GM19025 (cell line): Measurements from ENCODE around the gene TTC16.
A peak's percentile ranks its signal among the peaks of the same experiment; 100 is the strongest.

Experiments used
- ATAC-seq: cut with Tn5 transposase; IDR thresholded peaks from one replicate; pipeline ENCODE4 v1.9.1; 2021; ENCODE audit warnings: mild to moderate bottlenecking, low read depth, moderate library complexity; ENCODE audit not compliant: unreplicated experiment

The TTC16 gene

DNA sequence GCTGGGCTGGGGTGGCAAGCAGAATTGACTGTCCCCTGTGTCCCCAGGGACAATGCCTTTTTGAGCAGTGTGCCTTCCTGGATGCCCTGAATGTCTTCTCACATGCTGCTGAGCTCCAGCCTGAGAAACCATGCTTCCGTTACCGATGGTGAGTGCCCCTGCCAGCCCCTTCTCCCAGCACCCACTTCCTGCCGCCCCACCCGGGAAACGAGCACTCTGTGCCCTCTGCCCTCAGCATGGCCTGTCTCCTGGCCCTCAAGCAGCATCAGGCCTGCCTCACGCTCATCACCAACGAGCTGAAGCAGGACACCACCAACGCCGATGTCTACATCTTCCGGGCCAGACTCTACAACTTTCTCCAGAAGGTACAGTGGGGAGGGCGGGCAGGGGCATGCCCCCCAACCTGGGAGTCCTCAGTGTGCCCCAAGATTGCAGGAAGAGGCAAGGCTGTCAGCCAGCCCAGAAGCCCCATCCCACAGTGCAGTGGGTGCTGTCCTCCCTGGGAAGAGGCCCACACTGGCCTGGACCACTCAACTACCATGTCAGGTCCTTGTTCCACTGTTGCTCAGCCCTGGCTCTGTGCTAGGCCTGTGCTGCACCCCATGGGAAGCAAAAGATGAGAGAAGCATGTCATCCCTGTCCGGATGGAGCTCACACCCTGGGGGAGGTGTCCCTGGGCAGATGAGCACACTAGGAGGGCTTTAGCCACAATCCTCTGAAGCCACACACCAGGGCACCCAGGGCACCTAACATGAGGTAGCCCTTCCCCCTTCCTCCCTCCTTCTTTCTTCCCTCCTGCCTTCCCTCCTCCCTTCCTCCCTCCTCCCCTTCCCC lies 4.4 kb downstream of the TTC16 start:
- no peak for ATAC-seq

DNA sequence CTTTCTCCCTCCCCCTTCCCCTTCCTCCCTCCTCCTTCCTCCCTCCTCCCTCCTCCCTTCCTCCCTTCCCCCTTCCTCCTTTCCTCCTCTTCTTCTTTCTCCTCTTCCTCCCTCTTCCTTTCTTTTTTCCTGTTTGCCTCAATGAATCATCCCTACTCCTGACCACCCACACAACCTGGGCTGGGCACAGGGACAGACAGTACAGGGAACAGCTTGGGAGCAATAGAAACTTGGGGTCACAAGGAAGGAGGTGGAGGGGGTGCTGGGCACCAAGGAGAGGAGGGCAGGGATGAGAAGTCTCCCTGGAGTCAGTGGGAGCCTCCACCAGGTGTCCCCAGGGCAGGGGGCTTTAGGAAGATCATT lies 5.0 kb downstream of the TTC16 start:
- ATAC-seq, result no peak

DNA sequence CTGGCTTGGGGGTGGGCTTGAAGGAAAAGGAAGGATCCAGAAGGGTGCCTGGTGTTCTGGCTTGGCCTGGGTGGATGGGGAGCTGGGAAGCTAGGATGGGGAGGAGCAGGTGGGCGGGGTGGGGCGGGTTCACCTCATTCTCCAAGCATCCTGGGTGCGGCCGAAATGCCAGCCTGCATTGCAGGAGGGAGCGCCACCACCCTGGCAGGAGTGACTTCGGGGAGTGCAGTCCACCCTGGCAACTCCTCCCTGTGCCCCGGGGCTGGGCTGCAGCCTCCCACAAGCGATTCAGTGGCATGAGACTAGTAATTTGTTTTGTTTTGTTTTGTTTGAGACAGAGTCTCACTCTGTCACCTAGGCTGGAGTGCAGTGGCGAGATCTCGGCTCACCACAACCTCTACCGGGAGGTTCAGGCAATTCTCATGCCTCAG lies 5.5 kb downstream of the TTC16 start:
- no peak for ATAC-seq

DNA sequence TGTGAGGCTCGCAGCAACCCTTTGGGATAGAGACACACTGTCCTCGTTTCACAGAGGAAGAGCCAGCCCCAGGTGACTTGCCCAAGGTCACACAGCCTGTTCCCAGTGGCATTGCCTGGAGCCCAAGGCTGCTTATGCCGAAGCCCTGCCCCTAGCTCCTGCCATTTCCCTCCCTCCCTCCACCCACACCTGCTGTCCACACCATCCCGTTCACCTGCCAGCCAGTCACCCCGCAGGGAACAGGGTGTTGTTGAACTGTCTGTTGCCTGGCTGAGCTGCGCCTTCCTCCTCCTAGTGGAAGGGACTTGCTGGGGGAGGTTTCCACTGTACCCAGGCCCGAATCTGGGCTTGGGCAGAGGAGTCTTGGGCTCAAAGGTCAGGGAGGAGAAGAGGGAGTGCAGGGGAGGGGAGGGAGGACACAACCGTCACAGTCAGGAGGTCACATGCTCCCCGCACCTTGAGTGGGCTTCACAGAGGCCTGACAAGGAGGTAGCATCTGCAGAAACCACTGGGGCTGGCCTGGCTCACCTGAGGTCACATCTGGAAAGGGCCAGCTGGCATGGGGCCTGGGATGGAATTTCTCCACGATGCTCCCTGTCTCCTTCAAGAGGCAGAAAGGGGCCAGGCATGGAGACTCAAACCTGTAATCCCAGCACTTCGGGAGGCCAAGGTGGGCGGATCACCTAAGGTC lies 6.3 kb downstream of the TTC16 start:
- no peak for ATAC-seq

DNA sequence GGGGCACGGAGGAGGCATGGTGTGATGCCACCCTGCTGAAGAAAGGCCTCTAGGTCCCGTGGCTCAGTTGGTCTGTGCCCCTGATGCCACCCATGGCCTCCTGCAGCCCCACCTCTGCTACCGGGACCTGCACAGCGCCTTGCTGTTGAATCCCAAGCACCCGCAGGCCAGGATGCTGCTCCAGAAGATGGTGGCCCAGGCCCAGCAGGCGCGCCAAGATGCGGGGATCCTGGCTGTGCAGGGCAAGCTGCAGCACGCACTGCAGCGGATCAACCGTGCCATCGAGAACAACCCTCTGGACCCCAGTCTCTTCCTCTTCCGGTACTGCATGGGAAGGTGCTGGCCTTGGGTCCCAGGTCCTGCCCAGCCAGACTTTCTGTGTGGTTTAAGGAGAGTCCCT lies 7.1 kb downstream of the TTC16 start:
- ATAC-seq, result no peak

DNA sequence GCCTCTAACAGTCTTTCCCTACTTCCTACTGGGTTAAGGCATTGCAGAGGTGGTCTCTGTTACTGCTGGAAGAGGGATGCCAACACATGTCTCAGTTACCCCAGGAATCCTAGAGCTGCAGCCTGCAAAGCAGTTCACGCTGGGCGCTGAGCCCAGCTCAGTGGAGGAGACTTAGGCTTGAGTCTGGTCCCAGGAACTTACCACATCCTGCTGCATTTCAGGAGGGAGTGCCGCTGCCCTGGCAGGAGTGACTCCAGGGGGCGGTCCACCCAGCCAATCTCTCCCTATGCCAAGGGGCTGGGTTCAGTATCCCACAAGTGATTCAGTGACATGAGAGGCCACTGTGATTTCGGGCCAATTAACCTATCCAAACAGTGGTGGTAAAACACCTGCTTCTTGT lies 7.6 kb downstream of the TTC16 start:
- ATAC-seq, result no peak

DNA sequence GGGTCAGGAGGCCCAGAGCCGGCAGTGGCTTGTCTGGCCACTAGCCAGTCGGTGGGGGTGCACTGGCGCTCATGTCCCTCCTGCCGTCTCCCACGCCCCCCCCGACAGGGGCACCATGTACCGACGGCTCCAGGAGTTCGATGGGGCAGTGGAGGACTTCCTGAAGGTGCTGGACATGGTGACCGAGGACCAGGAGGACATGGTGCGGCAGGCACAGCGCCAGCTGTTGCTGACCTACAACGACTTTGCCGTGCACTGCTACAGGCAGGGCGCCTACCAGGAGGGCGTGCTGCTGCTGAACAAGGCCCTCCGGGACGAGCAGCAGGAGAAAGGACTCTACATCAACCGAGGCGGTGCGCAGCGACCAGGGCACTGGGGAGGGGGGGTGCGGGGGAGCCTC lies 8.1 kb downstream of the TTC16 start:
- no peak for ATAC-seq

DNA sequence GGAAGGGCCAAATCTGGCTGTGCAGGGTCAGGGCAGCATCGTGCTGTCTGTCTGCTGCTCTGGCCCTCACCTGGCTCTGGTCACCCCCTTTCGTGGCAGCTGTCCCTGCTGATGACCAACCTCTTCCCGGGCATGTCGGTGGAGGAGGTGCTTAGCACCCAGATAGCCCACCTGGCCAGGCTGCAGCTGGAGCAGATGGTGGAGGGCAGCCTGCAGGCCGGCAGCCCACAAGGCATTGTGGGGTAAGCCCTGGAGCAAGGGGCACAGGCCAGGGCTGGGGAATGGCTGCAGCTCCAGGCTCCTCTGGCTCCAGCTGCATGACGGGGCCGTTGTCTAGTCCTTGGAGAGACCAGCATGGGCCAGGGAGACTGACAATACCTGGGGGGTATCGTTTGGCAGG lies 11.0 kb downstream of the TTC16 start:
- ATAC-seq, result no peak

DNA sequence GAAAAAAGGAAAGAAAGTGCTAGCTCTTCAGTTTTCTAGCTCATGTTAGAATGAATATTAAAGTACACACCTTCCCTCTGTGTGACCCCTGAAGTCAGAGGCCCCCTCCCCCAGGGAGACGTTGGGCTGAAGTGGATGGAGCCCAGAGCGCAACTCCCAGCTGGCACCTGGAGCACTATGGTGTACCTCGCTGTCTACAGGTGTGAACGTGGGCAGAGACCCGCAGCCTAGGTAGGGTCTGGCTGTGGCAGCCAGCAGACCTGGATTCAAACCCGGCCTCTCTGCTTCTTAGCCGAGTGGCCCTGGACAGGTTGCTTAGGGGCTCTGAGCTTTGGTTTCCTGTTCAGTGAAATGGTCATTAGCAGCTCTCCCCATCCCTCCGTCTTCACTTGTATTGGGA lies 12.9 kb downstream of the TTC16 start:
- no peak for ATAC-seq

DNA sequence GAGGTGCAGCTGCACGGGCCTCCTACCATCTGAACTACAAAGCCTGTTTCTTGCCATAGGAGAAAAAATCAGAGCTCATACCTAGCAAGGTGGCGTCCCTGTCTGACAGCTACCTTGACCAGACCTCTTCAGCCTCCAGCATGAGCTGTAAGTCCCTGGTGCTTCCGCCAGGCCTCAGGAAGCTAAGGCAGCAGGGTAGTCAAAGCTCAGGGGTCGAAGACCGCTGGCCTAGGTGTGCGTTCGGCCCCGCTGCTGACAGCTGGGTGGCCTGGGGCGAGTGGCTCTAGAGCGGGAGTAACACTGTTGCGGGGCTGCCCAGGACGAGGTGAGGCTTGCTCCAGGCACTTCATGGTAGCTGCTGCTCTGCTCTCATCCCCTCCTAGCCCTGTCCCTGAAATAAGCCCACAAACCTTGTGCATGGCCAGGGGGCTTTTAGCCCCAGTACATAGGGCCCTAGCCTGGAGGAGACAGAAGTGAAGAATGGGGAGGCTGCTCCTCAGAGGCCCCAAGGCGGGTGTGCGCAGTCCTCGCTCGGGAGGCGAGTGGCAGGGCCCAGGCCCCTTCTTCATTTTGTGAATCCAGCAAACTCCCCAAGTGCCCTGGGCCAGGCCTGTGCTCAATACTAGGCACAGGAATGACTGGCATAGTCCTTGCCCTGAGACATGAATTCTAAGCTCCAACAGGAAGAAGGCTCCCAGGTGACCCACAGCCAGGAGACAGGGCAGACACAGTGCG lies 13.8 kb downstream of the TTC16 start:
- ATAC-seq, result no peak

DNA sequence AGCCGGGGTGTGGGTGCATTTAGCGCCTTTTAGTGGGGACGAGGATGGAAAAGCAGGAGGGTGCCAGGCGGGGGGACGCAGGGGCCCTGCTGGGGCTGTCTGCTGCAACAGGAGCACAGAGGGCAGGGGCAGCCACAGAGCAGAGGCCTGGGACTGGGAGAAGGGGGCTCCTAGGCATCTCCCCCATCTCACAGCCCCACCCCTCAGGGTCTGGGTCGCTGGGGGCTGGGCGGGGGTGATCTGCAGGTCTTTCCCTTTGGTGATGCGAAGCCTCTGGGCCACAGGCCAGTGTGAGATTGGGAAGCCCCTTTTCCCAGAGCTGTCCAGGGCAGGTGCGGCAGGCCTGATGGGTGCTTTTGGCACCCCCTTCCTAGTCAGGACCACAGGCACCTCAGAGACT lies 14.4 kb downstream of the TTC16 start:
- ATAC-seq, result no peak

DNA sequence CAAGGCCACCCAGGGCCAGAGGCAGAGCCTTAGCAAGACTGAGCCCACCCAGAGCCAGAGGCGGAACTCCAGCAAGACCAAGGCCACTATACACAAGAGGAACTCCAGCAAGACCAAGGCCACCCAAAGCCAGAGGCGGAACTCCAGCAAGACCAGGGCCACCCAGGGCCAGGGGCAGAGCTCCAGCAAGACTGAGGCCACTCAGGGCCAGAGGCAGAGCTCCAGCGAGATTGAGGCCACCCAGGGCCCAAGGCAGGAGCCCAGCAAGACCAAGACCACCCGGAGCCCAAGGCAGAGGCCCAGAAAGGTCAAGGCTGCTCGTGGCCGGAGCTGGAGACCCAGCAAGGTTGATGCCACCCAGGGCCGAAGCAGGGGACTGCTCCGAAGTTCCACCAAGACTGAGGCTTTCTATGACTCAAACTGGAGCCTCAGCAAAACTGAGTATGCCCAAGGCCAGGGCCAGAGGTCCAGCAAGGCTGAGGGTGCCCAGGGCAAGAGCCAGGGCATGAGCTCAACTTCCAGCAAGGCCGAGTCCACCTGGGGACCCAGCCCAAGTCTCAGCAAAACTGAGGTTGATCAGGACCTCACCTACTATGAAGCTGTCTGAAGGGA lies 15.0 kb downstream of the TTC16 start:
- no peak for ATAC-seq

DNA sequence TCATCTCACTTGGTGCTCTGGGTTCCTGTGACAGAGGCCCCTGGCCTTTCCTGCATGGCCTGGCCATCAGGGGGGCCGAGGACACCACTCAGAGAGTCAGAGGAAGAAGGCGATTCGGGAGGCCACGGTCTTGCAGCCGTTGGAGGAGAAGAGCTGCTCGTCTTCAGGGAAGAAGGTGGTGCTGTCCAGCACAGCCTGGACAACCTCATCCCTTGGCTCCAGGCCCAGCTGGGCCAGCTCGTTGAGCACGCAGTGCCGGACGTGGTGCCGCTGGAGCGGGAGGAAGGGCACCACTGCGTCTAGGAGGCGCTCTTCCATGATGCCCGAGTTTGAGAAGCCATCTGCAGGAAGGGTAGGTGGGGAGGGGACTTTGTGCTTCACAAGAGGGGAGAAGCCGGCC lies 16.1 kb downstream of the TTC16 start:
- no peak for ATAC-seq

DNA sequence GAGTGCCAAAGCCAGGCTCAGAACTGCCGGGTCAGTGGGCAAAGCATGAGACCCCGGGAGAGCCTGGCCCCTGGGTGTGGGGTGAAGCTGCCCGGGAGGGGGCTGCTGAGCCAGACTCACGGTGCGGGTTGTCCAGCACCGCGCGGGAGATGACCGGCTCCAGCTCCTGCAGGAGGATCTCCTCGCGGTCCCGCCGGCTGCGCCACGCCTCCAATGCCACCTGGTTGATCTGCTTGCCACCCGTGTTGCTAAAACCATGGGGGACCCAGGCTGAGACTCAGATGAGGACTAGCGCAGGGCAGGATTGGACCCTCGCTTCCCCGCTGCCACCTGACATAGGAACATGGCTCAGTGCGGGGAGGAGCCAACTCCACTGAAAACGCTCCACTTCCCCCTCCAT lies 16.6 kb downstream of the TTC16 start:
- no peak for ATAC-seq

DNA sequence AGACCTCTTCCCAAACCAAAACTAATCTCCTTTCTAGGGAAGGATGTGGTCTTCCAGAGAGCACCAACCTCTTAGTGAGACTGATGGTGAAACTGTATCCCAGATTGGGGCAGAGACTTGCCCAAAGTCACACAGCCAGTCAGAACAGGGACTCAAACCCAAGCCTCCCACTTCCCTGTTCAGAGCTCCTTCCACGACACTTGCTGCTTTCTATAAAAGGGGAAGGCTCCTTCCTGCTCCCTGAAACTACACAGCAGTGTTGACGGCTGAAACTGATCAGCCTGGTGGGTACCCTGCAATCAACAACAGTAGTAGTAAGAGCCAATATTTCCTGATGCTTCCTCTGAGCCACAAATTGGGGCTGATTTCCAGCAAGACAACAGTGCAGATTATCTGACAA lies 17.7 kb downstream of the TTC16 start:
- ATAC-seq, result no peak

DNA sequence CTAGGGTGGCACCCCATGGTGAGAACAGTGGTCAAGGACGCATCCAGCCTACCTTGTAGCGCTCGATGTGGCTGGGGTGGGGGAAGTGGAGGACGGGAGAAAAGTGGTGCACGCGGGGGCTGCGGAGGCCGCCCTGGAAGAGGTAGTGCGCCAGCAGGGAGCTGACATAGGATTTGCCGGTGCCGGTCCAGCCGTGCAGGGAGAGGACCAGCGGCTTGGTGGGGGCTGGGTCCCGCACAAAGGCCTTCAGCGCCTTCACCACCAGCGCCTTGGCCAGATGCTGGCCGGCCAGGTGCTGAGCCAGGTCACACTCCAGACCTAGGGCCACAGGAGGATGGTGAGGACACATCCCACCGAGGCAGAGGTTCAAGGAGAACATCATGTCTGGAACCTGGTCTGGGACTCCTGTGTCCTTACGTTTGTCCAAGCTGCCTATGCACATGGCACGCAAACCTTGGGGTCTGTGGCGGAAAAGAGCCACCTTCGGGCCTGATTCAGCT lies 18.4 kb downstream of the TTC16 start:
- ATAC-seq, result no peak

DNA sequence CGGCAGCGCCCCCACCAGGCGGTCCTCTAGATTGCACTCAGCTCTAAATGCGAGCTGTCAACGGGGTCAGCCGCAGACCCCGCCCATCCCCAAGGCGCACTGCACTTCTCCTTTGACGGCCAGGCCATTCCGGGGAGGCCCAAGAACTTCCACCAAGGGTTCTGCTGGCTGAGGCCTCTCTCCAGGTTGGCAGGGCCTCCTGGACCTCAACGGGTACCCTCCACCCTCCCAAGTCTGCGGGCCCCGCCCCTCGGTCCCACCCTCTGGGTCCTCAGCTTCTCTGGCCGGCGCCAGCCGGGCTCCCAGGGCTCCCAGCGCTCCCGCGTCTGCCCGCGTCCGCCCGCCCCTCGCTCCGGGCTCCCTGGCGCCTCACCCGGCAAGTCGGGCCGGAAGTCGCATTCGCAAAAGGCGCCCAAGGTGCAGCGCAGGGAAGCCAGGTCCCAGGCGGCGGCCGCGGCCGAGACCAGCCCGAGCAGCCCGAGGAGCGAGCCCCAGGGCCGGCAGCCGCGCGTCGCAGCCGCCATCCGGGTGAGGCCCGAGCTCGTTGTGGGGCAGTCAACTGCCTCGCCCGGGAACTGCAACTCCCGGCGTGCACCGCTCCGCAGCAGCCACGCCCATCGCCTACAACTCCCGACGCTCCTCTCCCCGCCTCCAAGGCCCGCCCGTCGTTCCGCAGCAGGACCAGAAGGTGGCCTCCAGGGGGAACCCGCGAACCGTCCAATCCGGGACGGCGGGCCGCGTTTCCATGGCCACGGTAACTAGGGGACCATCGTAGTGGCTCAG lies 19.1 kb downstream of the TTC16 start, which contains the start of gene TOR2A:
TOR2A (minus strand) TSS at position 548 of the 783 bp plus-strand sequence; CDS start at position 524, 24 bp downstream.
- peak; percentile 80 for ATAC-seq

DNA sequence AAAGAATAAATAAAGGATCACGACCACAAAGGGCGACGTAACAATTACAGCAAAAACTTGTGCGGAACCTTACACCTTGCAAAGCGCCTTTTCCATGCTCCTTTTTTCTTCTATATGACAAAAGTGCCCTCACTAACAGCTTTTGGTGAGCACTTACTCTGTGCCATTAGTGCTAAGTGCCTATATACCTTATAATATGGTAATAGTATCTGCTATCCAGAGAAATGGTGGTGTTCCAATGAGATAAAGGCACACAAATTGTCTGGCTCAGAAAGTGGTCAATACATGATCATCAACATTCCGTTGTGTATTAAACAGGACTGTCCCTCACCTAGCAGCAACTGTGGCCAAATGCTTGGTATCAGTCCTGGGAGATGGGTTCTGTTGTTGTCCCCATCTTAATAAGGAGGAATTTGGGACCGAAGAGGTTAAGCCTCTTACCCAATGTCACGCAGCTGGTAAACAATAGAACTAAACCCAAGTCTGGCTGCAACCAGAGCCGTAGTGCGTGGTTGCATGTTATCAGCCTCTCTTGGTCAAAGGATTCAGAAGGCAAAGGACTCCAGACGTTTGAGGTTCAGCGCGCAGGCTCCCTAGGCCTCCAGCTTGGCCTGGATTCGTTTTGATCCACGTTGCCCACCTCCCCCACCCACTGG lies 19.8 kb downstream of the TTC16 start:
- ATAC-seq, result no peak

DNA sequence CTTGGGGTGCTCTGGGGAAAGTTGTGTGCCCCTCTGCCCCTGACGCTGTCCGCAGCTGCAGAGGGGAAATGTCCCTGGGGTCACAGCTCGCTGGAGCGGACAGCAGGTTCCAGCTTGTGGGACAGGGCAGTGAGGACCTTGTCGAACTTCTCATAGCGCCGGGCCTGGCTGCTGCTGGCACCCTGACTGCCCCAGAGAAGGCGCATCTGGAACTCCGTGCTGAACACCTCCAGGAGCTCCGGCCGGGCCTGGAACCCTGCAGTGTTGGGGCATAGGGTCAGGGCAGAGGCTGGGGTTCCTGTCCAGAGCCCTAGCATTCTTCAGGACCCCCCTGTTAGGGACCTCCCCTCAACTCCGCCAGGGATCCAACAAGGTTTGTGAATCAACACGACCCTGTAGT lies 22.8 kb downstream of the TTC16 start:
- ATAC-seq, result no peak
